ENCODE data around the gene MAMLD1.

DNA sequence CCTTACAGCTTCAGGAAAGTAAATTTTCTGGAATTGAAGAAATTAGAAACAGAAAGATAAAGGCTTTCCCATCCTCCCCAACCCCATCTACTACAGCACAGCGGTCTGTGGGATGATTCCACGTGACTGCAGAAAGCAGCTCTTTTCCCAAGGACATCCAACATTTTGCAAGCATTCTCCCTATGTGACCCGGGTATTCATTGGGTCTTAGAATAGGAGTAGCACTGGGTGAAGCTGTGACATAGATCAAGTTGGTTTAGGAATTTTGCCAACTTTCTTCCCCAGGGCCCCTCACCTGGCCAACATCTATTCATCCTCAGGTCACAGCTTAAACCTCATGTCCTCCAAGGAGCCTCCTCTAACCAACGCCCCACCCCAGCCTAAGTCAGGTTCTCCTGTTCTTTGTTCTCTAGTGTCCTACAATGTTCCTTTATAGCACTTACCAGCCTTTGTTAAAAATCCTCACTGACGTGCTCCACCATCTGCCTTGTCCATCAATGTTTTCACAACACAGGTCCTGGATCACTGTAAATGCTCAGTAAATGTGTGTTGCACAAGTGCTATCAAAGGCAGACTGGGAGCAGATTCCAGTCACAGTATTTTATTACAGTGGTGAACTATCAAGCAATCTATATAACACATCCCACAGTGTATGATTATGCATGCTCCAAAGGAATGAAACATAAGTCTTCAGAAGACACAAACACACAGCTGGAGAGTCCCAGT is 124.4 kb downstream of the MAMLD1 start:
- no peak for TF ChIP-seq TOX (CRISPR knock-in tag; IDR thresholded peaks at IDR 0.05; ENCODE audit: borderline replicate concordance)
- no peak for TF ChIP-seq RARB (CRISPR knock-in tag; IDR thresholded peaks at IDR 0.05)
- TF ChIP-seq ZFP30 (CRISPR knock-in tag; IDR thresholded peaks at IDR 0.05): no peak
- TF ChIP-seq PPARA (CRISPR knock-in tag; IDR thresholded peaks at IDR 0.05; ENCODE audit: borderline replicate concordance): no peak
- TF ChIP-seq, protein P1, sequence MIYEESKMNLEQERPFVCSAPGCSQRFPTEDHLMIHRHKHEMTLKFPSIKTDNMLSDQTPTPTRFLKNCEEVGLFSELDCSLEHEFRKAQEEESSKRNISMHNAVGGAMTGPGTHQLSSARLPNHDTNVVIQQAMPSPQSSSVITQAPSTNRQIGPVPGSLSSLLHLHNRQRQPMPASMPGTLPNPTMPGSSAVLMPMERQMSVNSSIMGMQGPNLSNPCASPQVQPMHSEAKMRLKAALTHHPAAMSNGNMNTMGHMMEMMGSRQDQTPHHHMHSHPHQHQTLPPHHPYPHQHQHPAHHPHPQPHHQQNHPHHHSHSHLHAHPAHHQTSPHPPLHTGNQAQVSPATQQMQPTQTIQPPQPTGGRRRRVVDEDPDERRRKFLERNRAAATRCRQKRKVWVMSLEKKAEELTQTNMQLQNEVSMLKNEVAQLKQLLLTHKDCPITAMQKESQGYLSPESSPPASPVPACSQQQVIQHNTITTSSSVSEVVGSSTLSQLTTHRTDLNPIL (CRISPR knock-in tag; IDR thresholded peaks at IDR 0.05; ENCODE audit: low read depth): no peak
- no peak for TF ChIP-seq SNAI2 (CRISPR knock-in tag; IDR thresholded peaks at IDR 0.05)
- TF ChIP-seq ZC3H10 (CRISPR knock-in tag; IDR thresholded peaks at IDR 0.05): no peak
